ENCODE results near the gene SF3B3. TPM values are rescaled to one million over a fixed set of nuclear protein-coding genes. Genes with fewer than 3 reads are reported as not detected.

Gene SF3B3
- polyA plus RNA-seq, 1 donor (not counting 4 experiments of a cell fraction or from before 2014, with no cell fraction given) = 142 TPM

GRCh38 chr16:70493802-70494201 lies 29.8 kb upstream of the SF3B3 start:
- peaks cover 12 to 13% of the 10 kb centered on the region in 2 experiments for H3K36me3 ChIP-seq (ENCODE audit: control insufficient read depth in 2 of 2, extremely low read depth in 1 of 2, insufficient read depth in 2 of 2, low read length in 2 of 2)

GRCh38 chr16:70494202-70494770 lies 29.3 kb upstream of the SF3B3 start:
- Histone ChIP-seq H3K36me3 (ENCODE audit: control insufficient read depth in 2 of 2, extremely low read depth in 1 of 2, insufficient read depth in 2 of 2, low read length in 2 of 2) (peaks cover 12 to 13% of the 10 kb centered on the region in 2 experiments), H3K27me3 (ENCODE audit: control insufficient read depth, extremely low read depth, insufficient read depth, low read length) (no peaks in the 10 kb centered on the region), H3K4me2 (ENCODE audit: control insufficient read depth, extremely low read depth, insufficient read depth, low read depth, low read length) (no peak overlapping the region), H3K79me2 (ENCODE audit: control insufficient read depth, insufficient read depth, low read length) (no peaks in the 10 kb centered on the region), H3K9me3 (ENCODE audit: control insufficient read depth, low read depth, low read length) (no peaks in the 10 kb centered on the region), H3K9ac (ENCODE audit: control insufficient read depth, extremely low read depth, insufficient read depth, low read length) (no peak overlapping the region), H3K4me1 (ENCODE audit: control insufficient read depth, extremely low read depth, insufficient read depth, low read length) (no peaks in the 10 kb centered on the region), H2AFZ (ENCODE audit: control insufficient read depth, low read length) (no peak overlapping the region), H4K20me1 (ENCODE audit: control insufficient read depth, extremely low read depth, insufficient read depth, low read length) (no peaks in the 10 kb centered on the region), H3K4me3 (ENCODE audit: control insufficient read depth in 2 of 3, extremely low read depth in 1 of 3, insufficient read depth in 2 of 3, low read depth in 1 of 3, low read length in 3 of 3) (no peak overlapping the region), H3K9me1 (ENCODE audit: control insufficient read depth, extremely low read depth, insufficient read depth, low read length) (no peaks in the 10 kb centered on the region), H3K27ac (ENCODE audit: control insufficient read depth, insufficient read depth, low read length) (no peak overlapping the region)
- no peak for DNase-seq (ENCODE audit: low read depth, low spot score)
- dilution Hi-C loops (cut with MboI; ENCODE audit: extremely low pct_ligation_motif_present, low sequenced_read_pairs) = no loop called here
- TF ChIP-seq EZH2 (IDR thresholded peaks at IDR 0.05; ENCODE audit: low read length) (no peak), CTCF (optimal IDR thresholded peaks at IDR 0.05 in 1 of 3, IDR thresholded peaks at IDR 0.05 in 1 of 3, conservative IDR thresholded peaks at IDR 0.05 in 1 of 3; ENCODE audit: extremely low read depth in 1 of 3, insufficient read depth in 2 of 3, low read length in 3 of 3) (no peak)
- no peak for FAIRE-seq

More at GRCh38 chr16:70493802-70494201, 29.8 kb upstream of the SF3B3 start:
- Histone ChIP-seq H3K4me2 (ENCODE audit: control insufficient read depth, extremely low read depth, insufficient read depth, low read depth, low read length) (no peak overlapping the region), H3K9me3 (ENCODE audit: control insufficient read depth, low read depth, low read length) (no peaks in the 10 kb centered on the region), H3K4me3 (ENCODE audit: control insufficient read depth in 2 of 3, extremely low read depth in 1 of 3, insufficient read depth in 2 of 3, low read depth in 1 of 3, low read length in 3 of 3) (no peak overlapping the region), H3K79me2 (ENCODE audit: control insufficient read depth, insufficient read depth, low read length) (no peaks in the 10 kb centered on the region), H3K27ac (ENCODE audit: control insufficient read depth, insufficient read depth, low read length) (no peak overlapping the region), H3K9me1 (ENCODE audit: control insufficient read depth, extremely low read depth, insufficient read depth, low read length) (no peaks in the 10 kb centered on the region), H4K20me1 (ENCODE audit: control insufficient read depth, extremely low read depth, insufficient read depth, low read length) (no peaks in the 10 kb centered on the region), H3K9ac (ENCODE audit: control insufficient read depth, extremely low read depth, insufficient read depth, low read length) (no peak overlapping the region), H2AFZ (ENCODE audit: control insufficient read depth, low read length) (no peak overlapping the region), H3K4me1 (ENCODE audit: control insufficient read depth, extremely low read depth, insufficient read depth, low read length) (no peaks in the 10 kb centered on the region), H3K27me3 (ENCODE audit: control insufficient read depth, extremely low read depth, insufficient read depth, low read length) (no peaks in the 10 kb centered on the region)
- DNase-seq (ENCODE audit: low read depth, low spot score) = no peak
- FAIRE-seq = no peak
- TF ChIP-seq EZH2 (IDR thresholded peaks at IDR 0.05; ENCODE audit: low read length) (no peak), CTCF (optimal IDR thresholded peaks at IDR 0.05 in 1 of 3, IDR thresholded peaks at IDR 0.05 in 1 of 3, conservative IDR thresholded peaks at IDR 0.05 in 1 of 3; ENCODE audit: extremely low read depth in 1 of 3, insufficient read depth in 2 of 3, low read length in 3 of 3) (no peak)
- dilution Hi-C loops (cut with MboI; ENCODE audit: extremely low pct_ligation_motif_present, low sequenced_read_pairs) = no loop called here
